Naive thymus-derived CD8-positive, alpha-beta T cell (primary cell): Measurements from ENCODE around the gene CIDEB. TPM values are rescaled to one million over a fixed set of nuclear protein-coding genes. Genes with fewer than 3 reads are reported as not detected.

Experiments used
- ATAC-seq, 2 donors: fragments of 150-1000 bp; cut with Tn5 transposase in 1 of 2; sonication (Bioruptor Pico), chemical (Tn5 transposase) in 1 of 2; 1 replicate in 1 of 2; 2 replicates in 1 of 2; pipeline ENCODE4 v1.10.0; 2021; ENCODE audit warnings: mild to moderate bottlenecking in 2 of 2, moderate library complexity in 2 of 2
- POLR2A ChIA-PET: fragments of 350-600 bp; sonication (Branson Sonifier 250); formaldehyde crosslinking; loops from one replicate; lab custom pipeline; 2021; ENCODE audit warnings: antibody characterized with exemption; lab: Charles Lee
- DNase-seq, 10 donors: peaks; one replicate each; pipeline versions ENCODE4 v3.0.0 to v3.0.0-alpha.2; 2020 to 2022
- H3K27ac Mint-ChIP-seq, 10 donors: one replicate each; pipeline ENCODE4 v1.8.0; 2020 to 2022; ENCODE audit warnings: mild to moderate bottlenecking in 10 of 10, mixed read lengths in 10 of 10, moderate library complexity in 4 of 10, inconsistent platforms in 1 of 10
- H3K27me3 Mint-ChIP-seq, 5 donors: one replicate each; pipeline ENCODE4 v1.8.0; 2021 to 2022; ENCODE audit warnings: mixed read lengths in 5 of 5
- H3K36me3 Mint-ChIP-seq, 3 donors: one replicate each; pipeline ENCODE4 v1.8.0; 2020 to 2022; ENCODE audit warnings: mixed read lengths in 3 of 3, mild to moderate bottlenecking in 2 of 3, inconsistent platforms in 1 of 3
- H3K4me1 Mint-ChIP-seq, 4 donors: one replicate each; pipeline ENCODE4 v1.8.0; 2021 to 2022; ENCODE audit warnings: mixed read lengths in 4 of 4
- H3K4me3 Mint-ChIP-seq, 10 donors: one replicate each; pipeline ENCODE4 v1.8.0; 2020 to 2022; ENCODE audit warnings: mild to moderate bottlenecking in 10 of 10, mixed read lengths in 10 of 10, moderate library complexity in 6 of 10, inconsistent platforms in 1 of 10
- H3K9me3 Mint-ChIP-seq, 9 donors: one replicate each; pipeline ENCODE4 v1.8.0; 2020 to 2022; ENCODE audit warnings: mixed read lengths in 9 of 9, mild to moderate bottlenecking in 3 of 9, inconsistent platforms in 1 of 9, moderate library complexity in 1 of 9
- polyA plus RNA-seq, 3 donors: library from polyadenylated mRNA; unstranded; fragments of 300-500 nt; fragmentation: Illumina TruSeq; gene quantifications; one replicate each; pipeline ENCODE4 v1.2.3, GENCODE V29; 2021
- total RNA-seq, 8 experiments: library from RNA in 2 of 8; stranded (reverse) in 2 of 8; gene quantifications; one replicate each; pipeline ENCODE4 v1.2.3 and lab custom pipeline; 2021 to 2026

The CIDEB gene
- total and polyA plus RNA-seq, 5 experiments from 2014 or later, result 8.6 to 16.1 (median 13.2) TPM

DNA sequence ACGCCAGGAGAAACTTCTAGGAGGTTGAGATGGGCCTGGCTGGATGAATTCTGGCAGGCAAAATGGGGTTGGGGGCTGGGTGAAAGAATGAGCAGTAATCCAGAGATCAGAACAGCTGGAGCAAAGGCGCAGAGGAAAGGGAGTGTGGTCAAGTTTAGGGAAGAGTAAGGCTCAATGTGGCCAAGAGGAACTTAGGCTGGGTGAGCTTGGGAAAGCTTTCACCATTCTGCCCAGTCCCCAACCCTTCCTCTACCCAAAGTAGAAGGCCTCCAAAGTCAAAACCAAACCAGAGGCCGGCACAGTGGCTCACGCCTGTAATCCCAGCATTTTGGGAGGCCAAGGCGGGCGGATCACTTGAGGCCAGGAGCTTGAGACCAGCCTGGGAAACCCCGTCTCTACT lies 26.1 kb downstream of the CIDEB start:
- no peak for ATAC-seq
- H3K27me3 Mint-ChIP-seq, result no peaks in the 10 kb centered on the region
- peak overlapping the region in 4 of 10 donors; percentile 26 to 70 (median 46) for H3K27ac Mint-ChIP-seq
- H3K4me3 Mint-ChIP-seq, result no peak overlapping the region
- H3K4me1 Mint-ChIP-seq, result peaks cover 25 to 49% (median 33%) of the 10 kb centered on the region in 4 donors
- POLR2A ChIA-PET, result interaction anchor here (2.4 kb wide), 1 partner anchor 10 kb away, joined by 13 read pairs; the partner anchor contains the start of gene RABGGTA
- no peaks in the 10 kb centered on the region for H3K36me3 Mint-ChIP-seq
- no peaks in the 10 kb centered on the region for H3K9me3 Mint-ChIP-seq
- DNase-seq, result no peak

DNA sequence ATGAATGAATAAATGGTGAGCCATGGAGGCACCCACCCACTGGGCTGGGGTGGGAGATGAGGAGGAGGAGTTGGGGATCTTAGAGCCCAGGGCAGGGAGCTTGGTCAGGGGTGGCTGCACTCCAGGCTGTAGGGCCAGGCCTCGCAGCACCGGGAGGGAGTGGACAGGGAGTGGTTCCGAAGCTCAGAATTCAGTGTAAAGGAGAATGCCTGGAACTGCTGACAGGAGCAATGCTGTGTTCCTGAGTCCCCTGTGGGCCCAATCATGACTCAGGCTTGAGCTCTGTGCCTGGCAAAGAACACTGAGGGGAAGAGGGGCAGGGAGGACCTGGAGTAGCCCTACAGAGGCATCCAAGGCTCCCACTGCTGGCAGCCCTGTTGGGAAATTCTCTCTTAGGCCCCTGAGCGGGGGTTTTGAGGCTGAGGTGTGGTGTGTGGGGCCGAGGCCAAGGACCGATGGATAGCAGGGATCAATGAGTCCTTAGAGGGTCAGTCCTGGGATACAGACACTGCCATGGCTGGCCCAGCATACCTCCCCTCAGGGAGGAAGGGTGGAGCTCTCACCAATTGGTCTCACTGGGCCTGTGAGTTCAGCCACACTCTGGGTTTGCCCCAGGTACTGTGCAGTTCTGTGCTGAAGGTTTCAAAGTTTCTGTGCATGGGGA lies 26.8 kb downstream of the CIDEB start:
- H3K9me3 Mint-ChIP-seq, result no peaks in the 10 kb centered on the region
- ATAC-seq, result no peak
- no peaks in the 10 kb centered on the region for H3K27me3 Mint-ChIP-seq
- POLR2A ChIA-PET, result interaction anchor here (0.7 to 2.4 kb wide), 4 partner anchors 10 to 69 kb away, joined by 3 to 13 read pairs (median 6); partner anchors contain the start of genes DHRS1, NOP9 and RABGGTA
- peaks cover 25 to 50% (median 34%) of the 10 kb centered on the region in 4 donors for H3K4me1 Mint-ChIP-seq
- H3K36me3 Mint-ChIP-seq, result no peaks in the 10 kb centered on the region
- peak overlapping the region in 6 of 10 donors; percentile 26 to 93 (median 47) for H3K27ac Mint-ChIP-seq
- H3K4me3 Mint-ChIP-seq, result no peak overlapping the region
- peak in 1 of 10 donors; percentile 45 for DNase-seq

DNA sequence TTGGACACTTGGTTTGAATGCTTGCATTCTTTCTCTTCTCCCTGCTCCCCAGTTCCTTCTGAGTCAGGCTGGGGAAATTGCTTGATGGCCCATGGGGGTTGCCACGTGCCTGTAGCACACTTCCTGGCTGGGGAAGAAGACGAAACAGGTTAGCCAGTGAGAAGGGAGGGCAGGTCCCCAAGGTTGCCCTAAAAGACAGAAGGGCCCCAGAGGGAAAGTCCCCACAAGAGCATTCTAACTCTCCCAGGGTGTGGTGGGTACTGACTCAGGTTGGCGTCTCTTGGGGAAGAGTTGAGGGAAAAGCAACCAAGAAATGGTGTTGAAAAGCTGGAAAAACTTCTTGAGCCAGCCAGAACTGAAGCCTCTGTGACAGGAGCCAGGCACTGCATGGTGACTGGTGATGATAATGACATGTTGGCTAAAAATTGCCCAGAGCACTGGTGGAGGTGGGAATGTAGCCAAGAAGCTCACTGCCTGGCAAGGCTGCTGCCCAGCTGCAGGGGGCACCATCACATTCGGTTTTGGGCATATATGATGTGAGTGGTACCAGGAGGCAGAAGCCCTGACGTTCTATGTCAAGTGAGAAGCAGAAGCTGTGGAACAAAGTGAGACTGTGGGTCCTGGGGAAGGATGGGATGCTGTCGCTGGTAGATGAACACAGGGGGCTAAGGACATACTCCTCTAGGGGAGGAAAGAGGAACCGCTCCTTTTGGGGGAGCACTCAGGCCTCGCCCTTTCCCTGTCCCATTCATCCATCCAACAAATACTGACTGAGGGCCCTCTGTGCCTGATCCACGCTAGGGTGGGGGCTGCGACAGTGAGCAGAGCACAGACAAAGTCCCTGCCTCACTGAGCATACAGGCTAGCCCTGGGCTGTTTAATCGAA lies 28.2 kb downstream of the CIDEB start:
- Mint-ChIP-seq H3K27ac (peak overlapping the region; percentile 57 to 93 (median 86)), H3K4me1 (peaks cover 25 to 57% (median 35%) of the 10 kb centered on the region in 4 donors), H3K4me3 (peak overlapping the region in 8 of 10 donors; percentile 4 to 62 (median 27)), H3K27me3 (no peaks in the 10 kb centered on the region), H3K36me3 (no peaks in the 10 kb centered on the region), H3K9me3 (no peaks in the 10 kb centered on the region)
- DNase-seq, result peak in 9 of 10 donors; percentile 16 to 63 (median 37)
- peak; percentile 92 to 95 for ATAC-seq
- POLR2A ChIA-PET, result interaction anchor here (0.7 to 2.4 kb wide), 6 partner anchors 8 to 67 kb away, joined by 3 to 13 read pairs (median 4); partner anchors contain the start of genes DHRS1, NOP9 and RABGGTA

DNA sequence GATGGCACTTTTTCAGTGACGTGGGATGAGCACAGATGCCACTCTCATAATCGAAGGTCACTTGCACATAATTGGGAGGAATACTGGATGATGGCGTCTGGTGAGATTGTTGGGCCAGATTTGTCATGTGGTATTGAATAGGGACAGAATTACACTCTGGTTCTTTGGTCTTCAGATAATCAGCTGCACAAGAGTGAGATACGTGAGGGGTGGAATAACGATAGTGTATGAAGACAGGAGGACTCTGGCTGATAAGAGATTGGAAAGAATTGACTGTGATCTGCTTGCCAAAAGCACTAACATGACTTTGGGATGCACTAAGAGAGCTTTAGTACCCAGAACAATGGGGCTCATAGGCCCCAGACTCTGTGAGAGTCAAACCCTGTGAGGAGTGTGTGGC lies 29.4 kb downstream of the CIDEB start:
- Mint-ChIP-seq H3K27ac (peak overlapping the region; percentile 11 to 88 (median 62)), H3K9me3 (no peaks in the 10 kb centered on the region), H3K4me1 (peaks cover 30 to 67% (median 45%) of the 10 kb centered on the region in 4 donors), H3K4me3 (peak overlapping the region in 4 of 10 donors; percentile 20 to 43 (median 36)), H3K36me3 (no peaks in the 10 kb centered on the region), H3K27me3 (no peaks in the 10 kb centered on the region)
- POLR2A ChIA-PET, result interaction anchor here (0.9 kb wide), 1 partner anchor 53 kb away, joined by 3 read pairs; no protein-coding TSS in a partner anchor
- no peak for ATAC-seq
- DNase-seq, result no peak

DNA sequence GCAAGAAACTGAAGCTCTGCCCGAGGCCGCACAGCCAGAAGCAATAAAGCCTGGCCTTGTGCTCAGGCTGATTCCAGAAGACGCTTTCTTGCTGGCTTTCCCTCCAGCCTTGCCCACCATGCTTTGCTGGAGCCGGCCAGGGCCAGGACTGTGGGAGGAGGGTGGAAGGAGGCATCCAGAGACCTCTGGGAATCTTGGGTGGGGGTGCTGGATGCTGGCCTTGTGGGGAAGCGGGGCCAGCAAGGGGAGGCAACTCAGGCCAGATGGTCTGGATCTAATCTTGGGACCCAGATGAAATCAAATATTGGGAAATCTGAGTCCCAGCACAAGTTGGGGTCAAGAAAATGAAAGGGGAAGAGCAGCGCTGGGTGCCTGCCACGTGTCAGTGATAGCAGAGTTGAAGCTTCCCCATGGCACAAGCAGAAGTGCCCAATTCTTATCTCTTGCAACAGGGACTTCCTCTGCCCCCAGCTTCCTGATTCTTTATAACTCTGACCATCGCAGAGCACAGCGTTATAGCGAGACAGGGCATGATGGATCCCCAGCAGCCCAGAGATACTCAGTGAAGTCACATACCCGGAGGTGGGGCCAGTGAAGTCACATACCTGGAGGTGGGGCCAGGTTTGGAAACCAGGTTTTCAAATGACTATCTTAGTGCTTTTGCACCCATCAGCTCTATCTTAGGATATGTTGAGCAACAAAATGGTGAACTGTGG lies 30.0 kb downstream of the CIDEB start:
- no peaks in the 10 kb centered on the region for H3K27me3 Mint-ChIP-seq
- H3K4me3 Mint-ChIP-seq, result peak overlapping the region in 3 of 10 donors; percentile 24 to 40 (median 32)
- ATAC-seq, result no peak
- H3K9me3 Mint-ChIP-seq, result no peaks in the 10 kb centered on the region
- peaks cover 32 to 71% (median 49%) of the 10 kb centered on the region in 4 donors for H3K4me1 Mint-ChIP-seq
- POLR2A ChIA-PET, result interaction anchor here (0.9 to 1.0 kb wide), 2 partner anchors 20 to 54 kb away, joined by 3 read pairs; no protein-coding TSS in a partner anchor
- H3K36me3 Mint-ChIP-seq, result no peaks in the 10 kb centered on the region
- no peak for DNase-seq
- peak overlapping the region in 8 of 10 donors; percentile 11 to 88 (median 60) for H3K27ac Mint-ChIP-seq

DNA sequence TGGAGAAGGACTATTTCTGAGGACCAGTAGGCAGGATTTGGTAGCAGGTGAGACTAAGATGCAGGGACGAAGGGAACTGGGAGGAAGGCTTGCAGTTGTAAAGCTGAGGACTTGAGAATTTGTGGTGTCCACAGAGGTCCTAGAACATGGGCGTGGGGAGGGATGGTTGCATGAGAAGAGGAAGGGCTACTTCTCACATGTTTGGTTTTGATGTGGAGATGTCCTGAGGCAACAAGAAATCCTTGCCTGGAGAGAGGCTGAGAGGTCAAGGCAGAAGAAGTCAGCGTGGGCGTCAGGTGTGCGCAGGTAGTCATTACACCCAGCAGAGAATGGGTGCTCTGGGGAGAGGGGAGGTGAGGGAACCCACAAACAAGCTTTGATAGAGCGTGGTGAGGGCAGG lies 30.7 kb downstream of the CIDEB start:
- Mint-ChIP-seq H3K36me3 (no peaks in the 10 kb centered on the region), H3K4me1 (peaks cover 37 to 78% (median 56%) of the 10 kb centered on the region in 4 donors), H3K27ac (peak overlapping the region in 6 of 10 donors; percentile 46 to 81 (median 62)), H3K4me3 (peak overlapping the region in 2 of 10 donors; percentile 3 to 45), H3K9me3 (no peaks in the 10 kb centered on the region), H3K27me3 (no peaks in the 10 kb centered on the region)
- DNase-seq, result no peak
- POLR2A ChIA-PET, result interaction anchor here (1.0 to 1.5 kb wide), 2 partner anchors 14 to 20 kb away, joined by 3 read pairs; no protein-coding TSS in a partner anchor
- no peak for ATAC-seq

DNA sequence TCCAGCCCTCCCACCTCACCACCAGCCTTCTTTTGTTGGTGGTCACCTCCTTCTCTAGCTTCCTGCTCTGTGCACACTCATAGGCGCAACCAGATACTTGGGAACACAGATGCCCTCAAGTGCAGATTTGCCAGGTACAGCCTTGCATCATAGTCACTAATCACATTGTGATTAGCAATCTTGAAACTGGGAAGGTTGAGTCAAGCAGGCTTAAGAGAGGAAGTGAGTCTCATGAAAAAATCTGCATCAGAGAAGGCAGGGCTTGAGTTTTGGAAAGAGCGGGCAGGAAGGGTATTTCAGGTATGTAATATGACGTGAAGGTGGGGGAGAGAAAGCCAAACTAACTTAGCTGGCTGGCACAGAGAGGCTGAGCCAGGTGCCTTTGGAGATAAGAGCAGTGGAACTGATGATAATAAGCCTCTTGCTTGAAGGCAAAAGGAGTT lies 33.7 kb downstream of the CIDEB start:
- POLR2A ChIA-PET, result interaction anchor here (0.9 to 1.8 kb wide), 3 partner anchors 26 to 160 kb away, joined by 3 to 7 read pairs (median 4); partner anchors contain the start of genes DCAF11, NOP9, NRL and TINF2
- Mint-ChIP-seq H3K36me3 (peaks cover 0 to 1% (median 0%) of the 10 kb centered on the region in 3 donors), H3K9me3 (no peaks in the 10 kb centered on the region), H3K4me3 (peak overlapping the region in 7 of 10 donors; percentile 0 to 40 (median 2)), H3K27me3 (no peaks in the 10 kb centered on the region), H3K4me1 (peaks cover 36 to 69% (median 59%) of the 10 kb centered on the region in 4 donors), H3K27ac (peak overlapping the region; percentile 27 to 100 (median 98))
- ATAC-seq, result peak in 1 of 2 donors; percentile 2
- DNase-seq, result peak in 6 of 10 donors; percentile 12 to 42 (median 26)

DNA sequence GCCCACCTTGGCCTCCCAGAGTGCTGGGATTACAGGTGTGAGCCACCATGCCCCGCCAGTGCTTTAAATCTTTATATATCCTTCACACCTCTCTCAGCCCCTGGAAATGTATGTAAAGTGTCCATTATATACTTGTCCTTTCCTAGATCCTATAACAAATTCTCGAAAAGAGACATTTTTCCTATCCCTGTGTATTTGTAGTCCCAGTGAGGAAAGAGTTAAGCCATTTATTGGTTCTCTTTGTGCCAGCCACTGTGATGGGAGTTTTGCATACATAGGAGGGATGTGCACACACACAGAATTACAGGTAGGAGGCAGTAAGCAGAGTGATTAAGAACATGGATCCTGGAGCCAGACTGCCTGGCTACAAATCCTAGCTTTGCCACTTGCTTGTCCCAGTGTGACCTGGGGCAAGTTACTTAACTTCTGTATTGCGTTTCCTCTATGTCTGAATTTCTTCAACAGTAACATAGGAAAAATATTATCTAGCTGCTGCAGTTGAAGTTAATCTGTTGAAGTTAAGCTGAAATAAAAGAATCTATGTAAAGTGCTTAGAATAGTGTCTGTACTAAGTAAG lies 34.3 kb downstream of the CIDEB start:
- Mint-ChIP-seq H3K27ac (peak overlapping the region in 9 of 10 donors; percentile 78 to 100 (median 98)), H3K4me1 (peaks cover 33 to 63% (median 53%) of the 10 kb centered on the region in 4 donors), H3K36me3 (peaks cover 0 to 5% (median 0%) of the 10 kb centered on the region in 3 donors), H3K9me3 (no peaks in the 10 kb centered on the region), H3K27me3 (no peaks in the 10 kb centered on the region), H3K4me3 (peak overlapping the region in 4 of 10 donors; percentile 2 to 36 (median 10))
- DNase-seq (peak in 1 of 10 donors; percentile 26), ATAC-seq (no peak)
- POLR2A ChIA-PET, result interaction anchor here (0.7 to 1.8 kb wide), 4 partner anchors 27 to 159 kb away, joined by 3 to 7 read pairs (median 4); partner anchors contain the start of genes DCAF11, NOP9, NRL and TINF2

DNA sequence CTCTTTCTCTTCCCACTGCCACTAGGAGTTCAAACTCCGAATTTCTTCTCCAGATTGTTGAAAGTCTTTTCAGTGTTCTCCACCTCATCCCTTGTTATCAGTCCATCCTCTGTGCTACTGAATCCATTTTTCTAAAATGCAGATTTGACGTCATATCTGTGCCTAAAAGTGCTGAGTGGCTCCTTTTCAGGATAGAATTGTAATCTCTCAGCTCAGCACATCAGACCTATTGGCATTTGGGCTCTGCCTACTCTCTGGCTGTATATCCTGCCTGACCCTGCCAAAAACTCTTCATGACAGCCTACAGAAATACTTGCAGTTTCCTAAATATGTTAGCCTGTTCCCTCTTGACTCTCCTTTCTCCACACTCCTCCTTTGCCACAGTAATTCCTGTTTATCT lies 35.3 kb downstream of the CIDEB start:
- Mint-ChIP-seq H3K4me3 (peak overlapping the region in 9 of 10 donors; percentile 17 to 93 (median 89)), H3K4me1 (peaks cover 30 to 53% (median 45%) of the 10 kb centered on the region in 4 donors), H3K27me3 (no peaks in the 10 kb centered on the region), H3K27ac (peak overlapping the region; percentile 92 to 100 (median 98)), H3K9me3 (no peaks in the 10 kb centered on the region), H3K36me3 (peaks cover 0 to 12% (median 2%) of the 10 kb centered on the region in 3 donors)
- no peak for ATAC-seq
- POLR2A ChIA-PET, result interaction anchor here (1.0 to 4.1 kb wide), 14 partner anchors 8 to 169 kb away, joined by 3 to 63 read pairs (median 9); partner anchors contain the start of genes CHMP4A, DCAF11, DHRS1 and IPO4
- DNase-seq, result no peak

DNA sequence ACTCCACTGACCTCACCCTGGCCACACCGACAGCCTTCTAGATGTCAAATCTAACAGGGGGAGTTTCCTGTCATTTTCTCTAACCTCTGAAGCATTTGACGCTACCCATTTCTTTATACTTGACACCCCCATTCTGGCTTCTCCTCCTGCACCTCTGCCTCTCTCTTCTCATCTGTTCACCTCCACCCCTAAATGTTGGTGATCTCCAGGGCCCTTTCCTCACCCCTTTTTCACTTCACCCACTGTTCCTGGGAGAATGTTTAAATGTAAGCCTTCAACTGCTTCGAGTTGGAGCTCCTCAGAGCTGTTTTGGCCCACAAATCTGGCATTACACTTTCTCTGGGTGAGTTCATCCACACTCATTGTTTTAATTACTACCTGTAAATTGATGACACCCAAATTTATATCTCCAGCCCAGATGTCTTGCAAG lies 35.9 kb downstream of the CIDEB start:
- POLR2A ChIA-PET, result interaction anchor here (0.7 to 4.1 kb wide), 26 partner anchors 9 to 986 kb away, joined by 3 to 63 read pairs (median 6); partner anchors contain the start of genes CBLN3, CHMP4A, DCAF11 and DHRS1
- H3K36me3 Mint-ChIP-seq, result peaks cover 0 to 18% (median 6%) of the 10 kb centered on the region in 3 donors
- peaks cover 31 to 48% (median 42%) of the 10 kb centered on the region in 4 donors for H3K4me1 Mint-ChIP-seq
- H3K27ac Mint-ChIP-seq, result peak overlapping the region; percentile 92 to 100 (median 98)
- DNase-seq (no peak), ATAC-seq (no peak)
- no peaks in the 10 kb centered on the region for H3K9me3 Mint-ChIP-seq
- H3K27me3 Mint-ChIP-seq, result no peaks in the 10 kb centered on the region
- H3K4me3 Mint-ChIP-seq, result peak overlapping the region; percentile 78 to 94 (median 90)
